ENCODE data around the gene FARSB.

FARSB gene

DNA sequence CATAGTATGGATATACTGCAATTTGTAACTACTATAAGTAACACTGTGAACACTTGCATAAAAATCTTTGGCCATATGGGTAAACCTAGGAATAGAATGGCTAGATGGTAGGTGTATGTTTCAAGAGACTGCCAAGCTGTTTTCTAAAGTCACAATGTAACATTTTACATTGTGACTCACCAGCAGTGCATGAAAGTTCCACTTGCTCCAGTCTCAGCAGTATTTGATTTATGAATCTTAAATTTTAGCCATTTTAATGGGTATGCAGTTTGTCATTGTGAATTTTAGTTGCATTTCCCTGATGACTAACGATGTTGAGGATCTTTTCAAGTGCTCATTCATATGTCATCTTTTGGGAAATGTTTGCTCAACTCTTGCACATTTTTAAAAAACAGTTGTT, 86.1 kb downstream of the FARSB start:
- H3K4me3 ChIP-seq (ENCODE audit: low read length) = no peak overlapping the region
- H3K4me1 ChIP-seq (ENCODE audit: insufficient read depth, low read length) = no peaks in the 10 kb centered on the region
- no peak overlapping the region for H3K9ac ChIP-seq (ENCODE audit: low read depth, low read length)
- H3K27ac ChIP-seq (ENCODE audit: low read length) = no peak overlapping the region
- H3K27me3 ChIP-seq (ENCODE audit: insufficient read depth, low read length) = no peaks in the 10 kb centered on the region
- H3K9me3 ChIP-seq (ENCODE audit: insufficient read depth, low read depth, low read length) = no peaks in the 10 kb centered on the region
- H3K36me3 ChIP-seq (ENCODE audit: insufficient read depth, low read depth, low read length) = peaks cover 32% of the 10 kb centered on the region

DNA sequence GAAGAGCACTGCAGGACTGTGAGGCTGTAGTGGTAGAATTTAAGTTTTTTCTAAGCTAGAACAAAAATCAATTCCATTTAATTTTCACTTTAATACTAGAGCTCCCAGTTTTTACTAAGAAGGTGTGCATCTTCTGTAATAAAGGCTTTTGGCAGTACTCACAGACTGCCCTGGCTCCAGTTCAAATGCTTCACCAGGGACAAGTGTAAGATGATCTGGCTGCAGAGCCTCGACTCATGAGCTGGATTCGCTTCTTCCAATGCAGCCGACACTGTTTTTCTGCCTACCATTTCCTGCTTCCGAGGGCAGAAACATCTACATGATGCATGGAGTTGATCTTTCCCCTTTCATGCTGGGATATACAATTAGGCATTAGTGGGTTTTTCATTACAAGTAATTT, 87.0 kb downstream of the FARSB start:
- H3K27ac ChIP-seq (ENCODE audit: low read length) = no peak overlapping the region

DNA sequence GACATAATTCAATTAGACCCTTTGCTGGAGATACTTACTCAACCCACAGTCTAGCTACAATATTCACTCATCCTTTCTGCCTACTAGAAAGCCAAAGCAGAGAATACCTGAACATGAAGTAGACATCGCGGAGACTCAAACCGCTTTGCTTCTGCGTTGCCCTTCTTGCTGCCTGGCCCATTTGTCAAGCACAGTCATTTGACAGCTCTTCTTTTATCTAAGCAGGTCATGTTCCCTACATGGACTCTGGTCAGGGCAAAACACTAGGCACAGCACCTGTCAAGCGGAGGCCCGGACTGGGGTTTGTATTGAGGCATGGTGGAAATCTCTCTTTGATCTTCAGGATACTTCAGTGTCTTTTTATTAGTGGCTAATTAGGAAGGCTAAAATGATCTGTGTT, 89.7 kb downstream of the FARSB start:
- Histone ChIP-seq H3K27me3 (ENCODE audit: insufficient read depth, low read length) (no peaks in the 10 kb centered on the region), H3K36me3 (ENCODE audit: insufficient read depth, low read depth, low read length) (peaks cover 20% of the 10 kb centered on the region), H3K9me3 (ENCODE audit: insufficient read depth, low read depth, low read length) (no peaks in the 10 kb centered on the region), H3K4me3 (ENCODE audit: low read length) (no peak overlapping the region), H3K9ac (ENCODE audit: low read depth, low read length) (no peak overlapping the region), H3K4me1 (ENCODE audit: insufficient read depth, low read length) (no peaks in the 10 kb centered on the region), H3K27ac (ENCODE audit: low read length) (no peak overlapping the region)

More for the DNA sequence above, 87.0 kb downstream of the FARSB start:
- Histone ChIP-seq H3K4me3 (ENCODE audit: low read length) (no peak overlapping the region), H3K27me3 (ENCODE audit: insufficient read depth, low read length) (no peaks in the 10 kb centered on the region), H3K9me3 (ENCODE audit: insufficient read depth, low read depth, low read length) (no peaks in the 10 kb centered on the region), H3K9ac (ENCODE audit: low read depth, low read length) (no peak overlapping the region), H3K36me3 (ENCODE audit: insufficient read depth, low read depth, low read length) (peaks cover 32% of the 10 kb centered on the region), H3K4me1 (ENCODE audit: insufficient read depth, low read length) (no peaks in the 10 kb centered on the region)

DNA sequence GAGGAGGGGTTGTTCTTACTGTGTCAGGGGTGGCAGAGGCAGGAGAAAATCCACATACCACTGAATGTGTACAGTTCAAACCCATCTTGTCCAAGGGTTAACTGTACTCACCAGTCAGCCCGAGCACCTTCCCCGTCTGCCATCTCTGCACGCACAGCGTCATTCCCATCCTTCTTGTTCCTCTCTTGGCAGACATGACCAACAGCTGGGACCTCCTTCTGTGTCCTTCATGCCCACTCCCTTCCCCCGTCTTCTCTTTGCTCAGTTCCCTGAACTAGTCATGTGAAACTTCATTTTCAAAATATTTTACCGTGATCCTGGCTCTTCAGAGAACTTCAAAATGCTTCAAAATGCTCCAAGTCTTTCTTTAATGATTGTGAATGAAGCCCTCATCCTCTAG, 92.0 kb downstream of the FARSB start:
- H3K36me3 ChIP-seq (ENCODE audit: insufficient read depth, low read depth, low read length) = peaks cover 14% of the 10 kb centered on the region
- no peaks in the 10 kb centered on the region for H3K9me3 ChIP-seq (ENCODE audit: insufficient read depth, low read depth, low read length)
- H3K4me1 ChIP-seq (ENCODE audit: insufficient read depth, low read length) = no peaks in the 10 kb centered on the region
- H3K4me3 ChIP-seq (ENCODE audit: low read length) = no peak overlapping the region
- H3K9ac ChIP-seq (ENCODE audit: low read depth, low read length) = no peak overlapping the region
- H3K27ac ChIP-seq (ENCODE audit: low read length) = no peak overlapping the region
- H3K27me3 ChIP-seq (ENCODE audit: insufficient read depth, low read length) = no peaks in the 10 kb centered on the region

DNA sequence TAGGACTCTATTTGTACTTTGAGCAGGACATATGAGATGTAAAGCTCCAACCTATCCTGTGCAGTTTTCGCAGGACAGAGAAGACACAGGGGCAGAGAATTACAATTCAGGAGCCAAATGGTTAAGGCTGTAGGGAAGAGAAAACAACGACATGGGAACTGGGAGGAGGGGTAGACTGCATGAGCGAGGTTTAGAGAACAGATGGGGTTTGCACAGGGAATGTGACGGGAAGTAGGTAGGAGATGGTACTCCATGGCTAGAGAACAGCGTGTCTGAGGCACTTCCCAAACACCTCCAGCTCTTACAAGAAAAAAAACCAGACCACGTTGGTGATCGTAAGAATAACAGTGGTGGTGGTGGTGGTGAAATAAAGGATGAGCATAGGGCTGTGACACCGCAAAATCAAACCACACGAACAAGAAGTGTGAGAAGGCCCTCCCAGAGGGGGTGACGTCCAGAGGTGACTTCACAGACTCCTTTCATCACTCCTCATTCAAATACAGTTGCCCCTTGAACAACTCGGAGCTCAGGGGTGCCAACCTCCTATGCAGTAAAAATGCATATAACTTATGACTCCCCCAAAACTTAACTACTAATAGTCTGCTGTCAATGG, 92.7 kb downstream of the FARSB start:
- Histone ChIP-seq H3K4me1 (ENCODE audit: insufficient read depth, low read length) (no peaks in the 10 kb centered on the region), H3K4me3 (ENCODE audit: low read length) (no peak overlapping the region), H3K9me3 (ENCODE audit: insufficient read depth, low read depth, low read length) (no peaks in the 10 kb centered on the region), H3K9ac (ENCODE audit: low read depth, low read length) (no peak overlapping the region), H3K27me3 (ENCODE audit: insufficient read depth, low read length) (no peaks in the 10 kb centered on the region), H3K27ac (ENCODE audit: low read length) (no peak overlapping the region), H3K36me3 (ENCODE audit: insufficient read depth, low read depth, low read length) (peaks cover 12% of the 10 kb centered on the region)

DNA sequence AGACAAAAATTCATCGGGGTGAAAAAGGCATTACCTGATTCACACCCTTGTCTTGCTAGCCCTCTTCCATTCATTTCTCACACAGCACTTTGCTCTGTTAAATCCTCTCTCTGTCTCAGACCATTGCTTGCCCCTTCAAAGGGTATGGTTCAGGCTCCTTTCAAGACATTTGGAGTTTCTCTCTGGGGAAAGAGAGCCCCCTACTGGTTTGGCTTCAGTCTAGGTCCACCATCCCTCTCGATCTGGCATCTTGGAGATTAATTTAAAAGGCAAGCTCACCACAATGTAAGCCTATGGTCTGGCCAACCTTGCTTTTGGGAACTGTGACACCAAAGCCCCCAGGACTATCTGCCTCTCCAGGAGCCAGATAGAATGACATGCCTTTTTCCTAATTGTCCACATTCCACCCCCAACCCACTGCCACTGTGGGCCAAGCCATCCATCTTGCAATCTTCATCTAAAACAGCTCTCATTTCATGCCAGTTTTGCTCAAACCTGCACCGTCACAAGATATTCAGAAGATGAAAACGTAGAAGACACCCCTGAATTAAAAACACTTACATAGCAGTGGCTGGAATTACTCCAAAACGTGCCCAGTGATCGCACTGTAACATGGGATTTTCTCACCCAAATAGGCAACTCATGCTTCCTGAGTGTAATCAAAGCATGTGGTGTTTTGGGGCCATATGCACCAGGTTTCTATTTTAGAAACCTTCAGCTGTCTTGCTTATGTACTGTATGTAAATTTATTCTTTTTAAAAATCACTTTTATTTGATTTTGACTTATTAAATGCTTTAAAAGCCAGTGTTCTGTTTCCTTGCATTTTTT, 93.9 kb downstream of the FARSB start:
- Histone ChIP-seq H3K36me3 (ENCODE audit: insufficient read depth, low read depth, low read length) (peaks cover 2% of the 10 kb centered on the region), H3K27ac (ENCODE audit: low read length) (no peak overlapping the region), H3K4me1 (ENCODE audit: insufficient read depth, low read length) (no peaks in the 10 kb centered on the region), H3K27me3 (ENCODE audit: insufficient read depth, low read length) (no peaks in the 10 kb centered on the region), H3K4me3 (ENCODE audit: low read length) (no peak overlapping the region), H3K9ac (ENCODE audit: low read depth, low read length) (no peak overlapping the region), H3K9me3 (ENCODE audit: insufficient read depth, low read depth, low read length) (no peaks in the 10 kb centered on the region)

DNA sequence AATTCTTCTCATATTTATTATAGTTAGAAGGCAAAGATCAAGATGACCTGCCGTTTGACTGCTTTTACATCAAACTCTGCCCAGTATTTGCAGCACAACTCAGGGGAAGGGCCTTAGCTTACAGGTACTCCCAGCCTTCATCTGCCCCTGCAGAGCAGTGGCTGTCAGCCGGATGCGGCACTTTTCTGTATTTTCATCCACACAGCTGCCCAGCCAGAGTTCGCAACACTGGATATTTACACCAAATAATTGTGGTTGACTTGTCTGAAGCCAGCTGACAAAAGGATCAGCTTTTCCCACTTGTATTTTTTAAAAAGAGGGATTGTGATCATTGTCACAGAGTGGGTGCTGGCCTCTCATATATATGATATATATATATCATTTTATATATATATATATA, 94.7 kb downstream of the FARSB start:
- Histone ChIP-seq H3K27me3 (ENCODE audit: insufficient read depth, low read length) (no peaks in the 10 kb centered on the region), H3K27ac (ENCODE audit: low read length) (no peak overlapping the region), H3K9ac (ENCODE audit: low read depth, low read length) (no peak overlapping the region), H3K9me3 (ENCODE audit: insufficient read depth, low read depth, low read length) (no peaks in the 10 kb centered on the region), H3K4me3 (ENCODE audit: low read length) (no peak overlapping the region), H3K36me3 (ENCODE audit: insufficient read depth, low read depth, low read length) (no peaks in the 10 kb centered on the region), H3K4me1 (ENCODE audit: insufficient read depth, low read length) (no peaks in the 10 kb centered on the region)

DNA sequence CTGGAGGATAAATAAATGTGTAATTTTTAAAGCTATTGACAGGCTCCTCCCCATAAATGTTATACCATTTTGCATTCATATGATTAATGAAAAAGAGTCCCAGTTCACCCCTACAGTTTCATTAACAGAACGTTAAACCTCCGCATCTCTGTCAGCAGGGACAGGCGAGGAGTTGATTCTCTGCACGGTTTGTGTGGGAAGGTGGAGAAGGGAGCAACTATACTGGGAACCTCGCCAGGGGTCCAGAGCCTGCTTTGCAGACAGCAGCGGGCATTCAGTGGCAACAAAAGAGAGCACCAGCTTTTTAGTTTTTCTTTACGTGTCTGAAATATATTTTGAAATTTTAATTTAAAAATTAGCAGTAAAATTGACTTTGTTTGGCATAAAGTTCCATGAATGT, 101.4 kb downstream of the FARSB start:
- Histone ChIP-seq H3K9ac (ENCODE audit: low read depth, low read length) (no peak overlapping the region), H3K36me3 (ENCODE audit: insufficient read depth, low read depth, low read length) (no peaks in the 10 kb centered on the region), H3K9me3 (ENCODE audit: insufficient read depth, low read depth, low read length) (no peaks in the 10 kb centered on the region), H3K4me3 (ENCODE audit: low read length) (no peak overlapping the region), H3K27ac (ENCODE audit: low read length) (no peak overlapping the region), H3K27me3 (ENCODE audit: insufficient read depth, low read length) (0 out of 2 replicates have a peak, but pooled peaks cover 3% of the 10 kb centered on the region), H3K4me1 (ENCODE audit: insufficient read depth, low read length) (peaks cover 7% of the 10 kb centered on the region; the same call in 1 of the 2 replicates)

DNA sequence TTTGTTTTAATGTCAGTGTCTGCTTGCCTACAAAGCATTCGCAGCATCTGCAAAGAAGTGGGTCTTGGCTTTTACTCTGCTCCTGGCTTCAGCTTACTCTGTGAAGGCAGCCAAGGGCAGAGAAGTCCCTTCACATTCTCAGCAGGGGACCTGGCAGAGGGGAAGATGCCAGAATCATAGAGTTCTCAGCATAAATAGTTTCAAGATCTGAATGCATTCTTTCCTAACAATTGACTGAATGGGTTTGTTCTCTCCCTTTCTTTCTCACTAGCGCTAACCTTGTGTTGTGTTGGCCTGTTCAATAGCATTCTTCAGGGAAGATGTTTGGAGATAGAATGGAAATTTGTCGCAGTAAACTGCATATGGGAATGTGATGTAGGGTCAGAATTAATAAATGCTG, 106.9 kb downstream of the FARSB start:
- Histone ChIP-seq H3K4me3 (ENCODE audit: low read length) (peak overlapping the region; percentile 25; the same call in 1 of the 2 replicates), H3K9me3 (ENCODE audit: insufficient read depth, low read depth, low read length) (no peaks in the 10 kb centered on the region), H3K27ac (ENCODE audit: low read length) (no peak overlapping the region), H3K36me3 (ENCODE audit: insufficient read depth, low read depth, low read length) (no peaks in the 10 kb centered on the region), H3K27me3 (ENCODE audit: insufficient read depth, low read length) (0 out of 2 replicates have a peak, but pooled peaks cover 3% of the 10 kb centered on the region), H3K9ac (ENCODE audit: low read depth, low read length) (no peak overlapping the region), H3K4me1 (ENCODE audit: insufficient read depth, low read length) (peaks cover 20% of the 10 kb centered on the region)

DNA sequence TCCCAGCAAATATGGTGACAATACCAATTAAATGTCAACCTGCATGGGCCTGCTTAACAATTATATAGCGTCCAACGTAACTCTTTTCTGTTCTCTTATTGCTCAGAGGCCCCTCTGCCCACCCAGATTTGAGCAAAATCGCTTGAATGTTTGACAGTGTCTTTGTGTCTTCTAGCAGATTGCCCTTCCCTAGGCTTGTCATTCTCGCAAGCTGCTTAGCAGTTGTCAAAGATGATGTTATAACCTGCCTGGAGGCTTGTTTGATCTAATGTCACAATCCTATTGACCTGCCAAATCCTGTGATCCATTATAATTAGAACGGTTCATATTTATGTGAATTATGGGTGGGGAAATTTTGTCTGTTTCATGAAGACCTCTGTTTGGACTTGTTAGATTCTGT, 108.8 kb downstream of the FARSB start:
- H3K36me3 ChIP-seq (ENCODE audit: insufficient read depth, low read depth, low read length) = no peaks in the 10 kb centered on the region
- no peak overlapping the region for H3K27ac ChIP-seq (ENCODE audit: low read length)
- H3K4me1 ChIP-seq (ENCODE audit: insufficient read depth, low read length) = peaks cover 20% of the 10 kb centered on the region
- H3K4me3 ChIP-seq (ENCODE audit: low read length) = no peak overlapping the region
- no peaks in the 10 kb centered on the region for H3K27me3 ChIP-seq (ENCODE audit: insufficient read depth, low read length)
- H3K9ac ChIP-seq (ENCODE audit: low read depth, low read length) = no peak overlapping the region
- H3K9me3 ChIP-seq (ENCODE audit: insufficient read depth, low read depth, low read length) = no peaks in the 10 kb centered on the region

DNA sequence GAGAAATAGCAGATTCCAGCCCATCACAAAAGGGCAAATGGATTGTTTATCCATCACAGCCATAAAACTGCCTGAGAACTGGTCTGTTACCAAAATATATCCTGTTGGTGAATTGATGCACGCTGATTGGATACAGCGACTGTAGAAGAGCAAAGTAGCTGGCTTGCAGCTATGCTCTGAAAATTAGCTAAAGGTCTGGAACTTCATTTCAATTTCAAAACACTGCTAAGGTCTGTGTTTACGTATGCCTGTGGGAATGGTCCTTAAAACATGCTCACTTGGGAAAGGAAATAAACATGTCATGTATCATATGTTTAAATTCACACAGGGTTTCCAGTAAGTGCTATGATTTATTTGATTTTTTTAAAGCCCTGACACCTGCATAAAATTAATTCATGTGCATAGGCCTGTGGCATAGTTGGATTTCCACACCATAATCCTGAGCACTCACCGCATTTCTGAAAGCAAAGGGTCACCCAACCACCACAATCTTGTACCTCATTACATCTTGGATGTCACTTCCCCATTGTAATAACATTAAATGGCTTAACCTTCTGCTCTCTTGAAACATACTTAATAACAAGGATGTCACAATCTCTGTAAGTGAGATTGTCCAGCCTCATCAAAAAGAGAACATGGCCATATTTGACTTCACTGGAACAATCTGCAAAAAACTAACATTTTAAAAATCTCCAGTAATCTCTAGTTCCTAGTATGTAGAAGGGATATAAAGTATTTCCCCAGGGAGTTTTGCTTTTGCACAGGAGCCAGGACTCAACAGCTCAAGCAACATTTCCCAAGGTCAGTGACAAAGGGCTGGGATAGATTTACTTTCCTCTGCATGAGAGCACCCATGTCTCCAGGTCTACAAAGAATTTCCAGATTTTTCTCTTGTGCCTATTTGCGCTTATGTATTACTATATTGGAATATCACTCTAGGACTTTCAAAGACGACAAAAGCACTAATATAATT, 109.8 kb downstream of the FARSB start:
- no peak overlapping the region for H3K4me3 ChIP-seq (ENCODE audit: low read length)
- H3K27ac ChIP-seq (ENCODE audit: low read length) = no peak overlapping the region
- no peak overlapping the region for H3K9ac ChIP-seq (ENCODE audit: low read depth, low read length)
- peaks cover 20% of the 10 kb centered on the region for H3K4me1 ChIP-seq (ENCODE audit: insufficient read depth, low read length)
- no peaks in the 10 kb centered on the region for H3K27me3 ChIP-seq (ENCODE audit: insufficient read depth, low read length)
- no peaks in the 10 kb centered on the region for H3K36me3 ChIP-seq (ENCODE audit: insufficient read depth, low read depth, low read length)
- no peaks in the 10 kb centered on the region for H3K9me3 ChIP-seq (ENCODE audit: insufficient read depth, low read depth, low read length)
